GM18909 (cell line): ENCODE measurements around the gene MPZL2.

Experiments
- ATAC-seq: cut with Tn5 transposase; IDR thresholded peaks from one replicate; pipeline ENCODE4 v1.9.1; 2021; ENCODE audit warnings: mild to moderate bottlenecking; ENCODE audit not compliant: unreplicated experiment, poor library complexity

Gene MPZL2

DNA sequence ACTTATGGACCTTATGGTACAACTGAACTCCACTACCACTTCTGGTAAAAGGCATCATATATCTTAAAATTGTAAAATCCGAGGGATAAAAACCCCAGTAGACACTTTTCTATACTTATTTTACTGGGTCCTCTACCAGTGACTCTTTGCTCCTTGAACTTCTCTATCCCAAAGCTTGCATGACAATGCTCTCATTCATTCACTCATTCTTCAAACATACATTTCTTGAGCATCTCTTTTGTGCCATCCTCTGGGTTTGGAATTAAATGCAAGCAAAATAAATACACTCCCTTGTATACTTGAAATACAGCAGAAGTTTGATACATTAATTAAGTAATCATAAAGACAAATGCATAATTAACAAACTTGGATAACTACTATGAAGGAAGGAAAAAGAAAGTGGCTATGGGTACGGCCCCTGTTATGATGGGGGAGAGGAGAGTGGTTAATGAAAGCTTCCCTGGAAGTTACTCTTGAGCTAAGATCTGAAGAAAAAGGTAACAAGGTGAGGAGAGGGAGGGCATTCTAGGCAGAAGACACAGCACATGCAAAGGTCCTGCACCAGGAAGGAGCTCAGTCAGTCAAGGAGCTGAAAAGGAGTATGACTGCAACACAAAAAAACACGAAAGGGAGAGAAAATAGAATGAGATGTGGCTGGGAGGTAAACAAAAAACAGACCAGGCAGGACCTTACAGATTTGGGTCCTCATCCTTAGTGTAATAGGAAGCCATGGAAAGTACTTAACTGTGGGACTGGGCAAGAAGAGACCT lies 19.9 kb downstream of the MPZL2 start:
- ATAC-seq = no peak

- no peak for ATAC-seq
Observed at GRCh38 chr11:118243161-118243560, 20.9 kb downstream of the MPZL2 start.

- no peak for ATAC-seq
Observed at GRCh38 chr11:118241764-118242098, 22.4 kb downstream of the MPZL2 start.

- ATAC-seq = peak; percentile 87
Observed at GRCh38 chr11:118240999-118241763, 22.9 kb downstream of the MPZL2 start.

- ATAC-seq = no peak
Observed at GRCh38 chr11:118239509-118240205, 24.4 kb downstream of the MPZL2 start.

DNA sequence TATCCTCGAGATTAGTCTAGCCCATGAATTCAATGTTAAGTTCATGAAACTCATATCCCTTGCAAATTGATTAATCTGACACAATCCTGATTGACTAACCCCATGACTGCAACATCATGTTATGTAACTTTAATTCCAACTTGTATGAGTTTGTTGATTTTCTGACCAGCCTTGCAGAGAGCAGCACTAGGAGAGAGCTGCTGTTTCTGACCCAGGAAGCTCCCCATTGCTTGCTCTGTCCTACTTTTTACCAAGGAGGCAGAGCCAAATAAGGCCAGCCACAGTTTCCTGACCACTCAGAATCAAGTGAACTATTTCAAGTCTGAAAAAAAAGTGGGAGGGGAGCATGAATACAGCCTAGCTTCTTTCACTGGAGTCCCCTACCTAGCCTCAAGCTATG lies 25.2 kb downstream of the MPZL2 start:
- no peak for ATAC-seq

- ATAC-seq = no peak
Observed at GRCh38 chr11:118238421-118238820, 25.7 kb downstream of the MPZL2 start.

DNA sequence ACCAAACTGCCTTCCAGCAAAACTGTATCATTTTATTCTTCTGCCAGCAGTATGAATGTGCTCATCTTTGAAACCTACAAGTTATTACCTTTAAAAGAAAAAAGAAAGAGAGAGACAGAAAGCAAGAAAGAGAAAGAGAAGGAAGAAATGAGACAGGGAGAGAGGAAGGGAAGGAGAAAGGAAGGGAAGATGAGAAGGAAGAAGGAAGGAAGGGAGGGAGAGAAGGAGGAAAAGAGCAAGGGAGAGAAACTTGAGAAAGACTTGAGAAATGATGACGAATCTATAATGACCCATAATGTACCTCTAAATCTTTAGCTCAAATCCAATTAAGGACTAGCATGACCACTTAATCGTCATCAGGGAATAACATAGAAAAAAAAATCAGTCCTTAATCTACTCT lies 27.9 kb downstream of the MPZL2 start:
- no peak for ATAC-seq

GRCh38 chr11:118234833-118235232 lies 29.3 kb downstream of the MPZL2 start:
- no peak for ATAC-seq

DNA sequence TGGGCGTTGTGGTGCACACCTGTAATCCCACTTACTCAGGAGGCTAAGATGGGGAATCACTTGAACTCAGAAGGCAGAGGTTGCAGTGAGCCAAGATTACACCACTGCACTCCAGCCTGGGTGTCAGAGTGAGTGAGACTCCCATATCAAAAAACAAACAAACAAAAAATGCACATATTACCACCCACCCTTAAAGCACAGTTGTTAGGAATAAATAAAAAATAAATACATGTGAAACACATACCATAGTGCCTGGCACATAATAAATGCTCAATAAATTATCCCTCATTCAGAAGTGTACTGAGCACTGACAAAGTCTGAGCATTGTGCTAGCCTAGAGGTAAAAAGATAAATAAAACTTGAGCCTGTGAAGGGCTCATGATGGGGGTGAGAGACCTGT lies 30.2 kb downstream of the MPZL2 start:
- ATAC-seq = no peak

GRCh38 chr11:118233377-118233776 lies 30.7 kb downstream of the MPZL2 start:
- no peak for ATAC-seq

GRCh38 chr11:118232659-118233058 lies 31.4 kb downstream of the MPZL2 start:
- no peak for ATAC-seq

DNA sequence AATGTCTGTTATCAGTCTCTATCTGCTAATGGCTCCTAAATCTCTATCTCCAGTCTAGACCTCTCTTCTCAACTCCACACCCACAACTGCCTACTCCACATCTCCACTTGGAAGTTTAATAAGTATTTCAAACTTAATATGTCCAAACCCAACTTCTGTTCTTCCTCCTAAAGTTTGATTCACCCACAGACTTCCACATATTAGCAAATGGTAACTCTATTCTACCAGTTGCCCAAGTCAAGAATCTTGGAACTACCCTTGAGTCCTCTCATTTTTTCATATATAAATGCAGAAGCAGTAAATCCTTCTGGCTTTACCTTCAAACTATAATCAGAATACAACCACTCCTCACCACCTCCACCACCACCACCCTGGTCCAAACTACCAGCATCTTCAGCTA lies 32.6 kb downstream of the MPZL2 start:
- no peak for ATAC-seq

- ATAC-seq = no peak
Observed at GRCh38 chr11:118230088-118230487, 34.0 kb downstream of the MPZL2 start.

- no peak for ATAC-seq
Observed at GRCh38 chr11:118229274-118229847, 34.7 kb downstream of the MPZL2 start.

DNA sequence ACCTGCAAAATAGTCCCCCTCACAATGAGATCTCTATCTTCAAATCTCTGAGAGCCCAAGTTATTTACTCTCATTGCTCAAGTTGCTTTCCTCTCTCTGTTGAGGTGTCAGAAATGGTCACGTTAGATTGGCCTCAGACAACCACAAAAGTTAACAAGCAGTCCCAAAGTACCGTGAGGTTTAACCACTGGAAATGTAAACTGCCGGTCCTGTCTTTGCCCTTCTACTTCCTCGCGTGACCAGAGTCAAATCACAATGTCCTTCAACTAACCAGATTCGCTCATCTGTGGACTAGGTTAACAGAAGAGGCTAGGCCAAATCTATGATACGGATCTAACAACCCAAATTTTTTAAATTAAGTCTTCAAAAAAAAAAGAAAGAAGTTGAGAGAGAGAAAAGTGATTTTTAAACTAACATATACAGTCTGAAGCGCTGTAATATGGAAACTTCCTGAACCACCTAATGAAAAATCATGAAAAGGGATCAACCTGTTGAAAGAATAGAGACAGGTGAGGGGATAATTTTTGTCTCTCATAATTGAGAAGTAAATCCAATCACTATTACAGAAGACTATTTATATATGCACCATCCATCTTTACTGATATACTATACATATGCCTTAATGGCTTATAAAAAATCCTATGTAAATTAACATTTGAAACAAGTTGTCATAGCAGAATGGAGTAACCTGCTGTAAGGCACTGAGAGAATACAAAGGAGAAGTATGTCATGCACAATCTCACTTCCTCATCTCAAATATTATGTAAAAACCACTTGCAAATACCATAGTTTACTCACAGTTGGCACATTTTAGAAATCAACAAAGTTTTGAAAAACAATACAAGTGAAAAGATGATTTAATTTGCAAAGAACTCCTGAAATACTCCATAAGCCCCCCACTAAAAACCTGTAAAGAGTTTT lies 36.0 kb downstream of the MPZL2 start:
- ATAC-seq = peak; percentile 64

DNA sequence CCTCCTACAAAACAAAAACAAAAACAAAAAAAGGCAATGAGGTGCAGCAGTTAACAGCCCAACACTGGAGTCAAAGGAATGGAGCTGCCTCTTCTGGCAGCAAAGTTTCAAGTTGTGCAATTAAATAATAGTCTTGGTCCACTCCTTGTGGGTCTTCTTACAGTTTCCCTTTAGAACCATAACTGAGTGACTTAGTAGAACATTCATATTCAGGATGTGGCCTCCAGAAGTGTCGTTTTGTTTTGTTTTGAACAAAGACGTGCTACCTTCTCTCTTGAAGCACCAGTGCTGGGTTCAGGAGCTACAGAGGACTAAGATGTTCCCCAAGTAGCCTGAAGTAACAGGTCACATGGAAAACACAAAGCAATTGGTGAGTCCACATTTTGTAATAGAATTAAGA lies 37.3 kb downstream of the MPZL2 start:
- ATAC-seq = no peak

GRCh38 chr11:118226296-118226695 lies 37.8 kb downstream of the MPZL2 start:
- ATAC-seq = no peak

DNA sequence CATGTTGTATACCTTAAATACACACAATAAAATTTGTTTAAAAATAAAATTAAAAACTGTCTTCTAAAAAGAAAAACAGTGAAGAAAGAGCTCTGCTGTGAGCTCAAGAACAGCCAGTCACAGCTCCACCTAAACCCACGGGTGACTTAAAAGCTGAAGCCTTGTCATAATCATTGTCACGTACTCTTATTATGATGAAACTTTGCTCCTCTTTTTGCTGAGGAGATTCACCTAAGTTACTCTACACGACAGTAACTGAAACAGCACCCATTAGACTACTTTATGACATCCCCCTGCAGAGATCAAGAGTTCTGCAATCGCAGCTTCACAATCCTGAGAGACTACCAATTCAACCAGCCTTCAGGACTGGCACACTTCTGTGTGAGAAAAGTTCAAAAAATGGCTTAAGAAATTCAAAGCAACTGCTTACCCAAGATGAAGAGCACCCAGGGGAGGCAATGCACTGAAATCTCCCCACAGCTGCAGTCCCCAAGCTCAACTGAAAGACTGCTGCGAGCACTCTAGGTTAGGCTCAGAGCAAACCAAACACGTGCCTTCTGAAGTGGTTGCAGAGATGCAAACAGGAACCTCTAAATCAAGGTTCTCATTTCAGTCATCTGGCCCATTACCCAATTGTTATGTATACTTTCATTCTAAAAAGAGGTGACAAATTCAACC lies 39.4 kb downstream of the MPZL2 start, which contains the start of gene JAML:
JAML (minus strand) TSS at position 501 of the 678 bp plus-strand sequence. CDS start 10,145 bp downstream, outside the sequence.
- peak; percentile 48 for ATAC-seq
